Suprapubic skin (tissue), 4 donors: Measurements from ENCODE around the gene ANKRD44. TPM values are rescaled to one million over a fixed set of nuclear protein-coding genes. Genes with fewer than 3 reads are reported as not detected.

ENCODE experiments used
- DNase-seq, 2 donors: peaks; one replicate each; pipeline ENCODE4 v3.0.0-alpha.2; 2019; ENCODE audit warnings: low spot score in 2 of 2
- H3K27ac ChIP-seq: fragments of 200-600 bp; sonication (generic); one replicate; pipeline ENCODE4 v1.5.1; 2019
- H3K27me3 ChIP-seq: fragments of 200-600 bp; sonication (generic); one replicate; pipeline ENCODE4 v1.5.1; 2019
- H3K36me3 ChIP-seq: fragments of 200-600 bp; sonication (generic); one replicate; pipeline ENCODE4 v1.5.1; 2019
- H3K4me1 ChIP-seq: fragments of 200-600 bp; sonication (generic); one replicate; pipeline ENCODE4 v1.5.1; 2019
- H3K4me3 ChIP-seq: fragments of 200-600 bp; sonication (generic); one replicate; pipeline ENCODE4 v1.5.1; 2019; ENCODE audit warnings: mild to moderate bottlenecking
- H3K9me3 ChIP-seq: fragments of 200-600 bp; sonication (generic); one replicate; pipeline ENCODE4 v1.5.1; 2019
- CTCF ChIP-seq, 2 donors: fragments of 200-600 bp in 1 of 2; fragments of 450-650 bp in 1 of 2; sonication (generic) in 1 of 2; IDR thresholded peaks; one replicate each; pipeline ENCODE4 v1.5.1; 2016 to 2019; ENCODE audit warnings: antibody characterized with exemption in 2 of 2, mild to moderate bottlenecking in 1 of 2, moderate library complexity in 1 of 2
- EP300 ChIP-seq: sonication (generic); formaldehyde crosslinking; IDR thresholded peaks from one replicate; pipeline ENCODE4 v1.6.1; 2017; ENCODE audit warnings: antibody characterized with exemption
- POLR2A ChIP-seq, 2 donors: fragments of 450-650 bp; IDR thresholded peaks; one replicate each; pipeline ENCODE4 v1.6.1; 2017; ENCODE audit warnings: antibody characterized with exemption in 2 of 2, mild to moderate bottlenecking in 2 of 2, moderate library complexity in 2 of 2
- POLR2AphosphoS5 ChIP-seq, 3 donors: sonication (generic); formaldehyde crosslinking; IDR thresholded peaks; one replicate each; pipeline ENCODE4 v1.6.1; 2017; ENCODE audit warnings: antibody characterized with exemption in 3 of 3
- WGBS: methylation state at CpG from one replicate; pipeline ENCODE4 v1.1.5; 2018; 5-methylcytosine and 5-hydroxymethylcytosine counted together
- total RNA-seq, 4 donors: library from RNA; depleted of rRNA; stranded (reverse); fragments of >200 nt; gene quantifications; one replicate each; pipeline ENCODE4 v1.1.0, GENCODE V29; 2016

ANKRD44 gene
- total RNA-seq, 4 donors from 2014 or later: 6.3 to 34.4 (median 17.8) TPM

- Histone ChIP-seq H3K27me3 (peaks cover 3% of the 10 kb centered on the region), H3K36me3 (no peaks in the 10 kb centered on the region), H3K27ac (no peak overlapping the region), H3K4me1 (peaks cover 8% of the 10 kb centered on the region), H3K4me3 (no peak overlapping the region), H3K9me3 (no peaks in the 10 kb centered on the region)
- TF ChIP-seq CTCF (IDR thresholded peaks at IDR 0.05) (no peak), POLR2AphosphoS5 (IDR thresholded peaks at IDR 0.05) (no peak), POLR2A (IDR thresholded peaks at IDR 0.05) (no peak), EP300 (no peak)
- no peak for DNase-seq
Observed at GRCh38 chr2:197315371-197315770, 4.8 kb upstream of the ANKRD44 start.

- Histone ChIP-seq H3K36me3 (no peaks in the 10 kb centered on the region), H3K27ac (no peak overlapping the region), H3K4me1 (peaks cover 25% of the 10 kb centered on the region), H3K9me3 (no peaks in the 10 kb centered on the region), H3K27me3 (peaks cover 3% of the 10 kb centered on the region), H3K4me3 (no peak overlapping the region)
- DNase-seq: no peak
- TF ChIP-seq CTCF (IDR thresholded peaks at IDR 0.05): no peak
- TF ChIP-seq POLR2A (IDR thresholded peaks at IDR 0.05): no peak
- no peak for TF ChIP-seq EP300
- 95% methylated on average over 3 of the region's 3 CpGs for WGBS
Observed at GRCh38 chr2:197312186-197312585, 1.6 kb upstream of the ANKRD44 start.

- TF ChIP-seq EP300: no peak
- no peak for TF ChIP-seq POLR2A (IDR thresholded peaks at IDR 0.05)
- TF ChIP-seq CTCF (IDR thresholded peaks at IDR 0.05): no peak
- TF ChIP-seq POLR2AphosphoS5 (IDR thresholded peaks at IDR 0.05): no peak
- no peak for DNase-seq
- Histone ChIP-seq H3K9me3 (no peaks in the 10 kb centered on the region), H3K4me1 (peaks cover 28% of the 10 kb centered on the region), H3K27ac (no peak overlapping the region), H3K4me3 (peak overlapping the region; percentile 76), H3K27me3 (peaks cover 3% of the 10 kb centered on the region), H3K36me3 (no peaks in the 10 kb centered on the region)
- WGBS: 31% methylated on average over 6 of the region's 6 CpGs
Observed at GRCh38 chr2:197311421-197312033, 947 bp upstream of the ANKRD44 start.

GRCh38 chr2:197310987-197311420 is 424 bp upstream of the ANKRD44 start:
- Histone ChIP-seq H3K9me3 (no peaks in the 10 kb centered on the region), H3K36me3 (no peaks in the 10 kb centered on the region), H3K27ac (no peak overlapping the region), H3K4me3 (peak overlapping the region; percentile 76), H3K4me1 (peaks cover 33% of the 10 kb centered on the region), H3K27me3 (peaks cover 3% of the 10 kb centered on the region)
- DNase-seq: no peak
- 3% methylated on average over 5 of the region's 22 CpGs for WGBS
- TF ChIP-seq EP300: no peak
- no peak for TF ChIP-seq POLR2AphosphoS5 (IDR thresholded peaks at IDR 0.05)
- TF ChIP-seq POLR2A (IDR thresholded peaks at IDR 0.05): no peak

- Histone ChIP-seq H3K4me1 (peaks cover 34% of the 10 kb centered on the region), H3K4me3 (peak overlapping the region; percentile 76)
Observed at GRCh38 chr2:197309691-197310231, 819 bp downstream of the ANKRD44 start.

More at GRCh38 chr2:197309691-197310231, 819 bp downstream of the ANKRD44 start:
- Histone ChIP-seq H3K36me3 (no peaks in the 10 kb centered on the region), H3K27ac (peak overlapping the region; percentile 86), H3K9me3 (no peaks in the 10 kb centered on the region), H3K27me3 (no peaks in the 10 kb centered on the region)
- peak; percentile 70 to 82 for DNase-seq
- 8% methylated on average over 7 of the region's 30 CpGs for WGBS
- TF ChIP-seq POLR2A (IDR thresholded peaks at IDR 0.05): no peak
- no peak for TF ChIP-seq POLR2AphosphoS5 (IDR thresholded peaks at IDR 0.05)
- TF ChIP-seq EP300: no peak
- TF ChIP-seq CTCF (IDR thresholded peaks at IDR 0.05): no peak
